Panc1 (cell line): ENCODE results near the gene C13orf46. TPM values are rescaled to one million over a fixed set of nuclear protein-coding genes. Genes with fewer than 3 reads are reported as not detected.

ENCODE experiments used
- ATAC-seq: fragments of 200-7000 bp; cut with Tn5 transposase; 2 replicates; pipeline ENCODE4 v1.9.1; 2020; ENCODE audit warnings: mild to moderate bottlenecking, moderate library complexity
- BruUV-seq: library from RNA; stranded (reverse); fragments of 400-500 nt; replicated peaks from 2 replicates; lab custom pipeline; 2021; lab: Mats Ljungman, UMichigan
- CTCF ChIA-PET: fragments of 300-600 bp; sonication (Branson Sonifier 250); formaldehyde crosslinking; loops from one replicate; lab custom pipeline; 2022; ENCODE audit warnings: antibody characterized with exemption; lab: Charles Lee
- POLR2A ChIA-PET: fragments of 300-600 bp; sonication (Branson Sonifier 250); formaldehyde crosslinking; loops from one replicate; lab custom pipeline; 2022; ENCODE audit warnings: antibody characterized with exemption; lab: Charles Lee
- DNase-seq: peaks from one replicate; pipeline ENCODE4 v3.0.0-alpha.2; 2010; ENCODE audit warnings: low read depth, low spot score
- H3K27ac ChIP-seq: 2 replicates; pipeline ENCODE4 v1.5.1; 2011; ENCODE audit warnings: mild to moderate bottlenecking, low read length, inconsistent platforms
- H3K27me3 ChIP-seq: fragments of 200-500 bp; sonication (Bioruptor generic); 2 replicates; pipeline ENCODE4 v1.6.0; 2014; ENCODE audit warnings: low read length, inconsistent platforms; ENCODE audit not compliant: control insufficient read depth, insufficient read depth
- H3K36me3 ChIP-seq: fragments of 200-500 bp; sonication (Bioruptor generic); 2 replicates; pipeline ENCODE4 v1.5.1; 2014; ENCODE audit warnings: inconsistent platforms, mild to moderate bottlenecking, low read length, moderate library complexity; ENCODE audit not compliant: control insufficient read depth, insufficient read depth
- H3K4me1 ChIP-seq: 2 replicates; pipeline ENCODE4 v1.5.1; 2011; ENCODE audit warnings: inconsistent platforms, mild to moderate bottlenecking, low read length, moderate library complexity; ENCODE audit not compliant: control insufficient read depth, insufficient read depth
- H3K4me3 ChIP-seq, 2 experiments: 2 replicates each; pipeline ENCODE4 v1.5.1; 2011 to 2012; ENCODE audit warnings: low read depth in 2 of 2, low read length in 2 of 2, mild to moderate bottlenecking in 2 of 2, inconsistent platforms in 1 of 2, moderate library complexity in 1 of 2
- H3K9me3 ChIP-seq: fragments of 200-500 bp; sonication (Bioruptor generic); 2 replicates; pipeline ENCODE4 v1.5.1; 2014; ENCODE audit warnings: low read depth, mild to moderate bottlenecking, inconsistent platforms, low read length, moderate library complexity; ENCODE audit not compliant: control insufficient read depth, insufficient read depth
- CTCF ChIP-seq: fragments of 450-650 bp; IDR thresholded peaks from 2 replicates; pipeline ENCODE4 v1.5.1; 2017; ENCODE audit warnings: mild to moderate bottlenecking
- POLR2AphosphoS5 ChIP-seq: IDR thresholded peaks from 2 replicates; pipeline ENCODE4 v1.6.1; 2012; ENCODE audit warnings: mild to moderate bottlenecking, low read depth, low read length, moderate library complexity
- REST ChIP-seq, 2 experiments: IDR thresholded peaks; 2 replicates each; pipeline ENCODE4 v1.6.1; 2011 to 2012; ENCODE audit warnings: low read depth in 2 of 2, control low read depth in 1 of 2, low read length in 1 of 2, mild to moderate bottlenecking in 1 of 2, moderate library complexity in 1 of 2; ENCODE audit not compliant: insufficient read depth in 1 of 2
- SIN3A ChIP-seq: IDR thresholded peaks from 2 replicates; pipeline ENCODE4 v1.6.1; 2012; ENCODE audit warnings: low read depth, mild to moderate bottlenecking, low read length, moderate library complexity, borderline replicate concordance; ENCODE audit not compliant: insufficient read depth
- TCF7L2 ChIP-seq: IDR thresholded peaks from 2 replicates; pipeline ENCODE4 v1.6.1; 2011; ENCODE audit warnings: mild to moderate bottlenecking, low read depth, low read length, inconsistent platforms
- in situ Hi-C: cut with HindIII; loops from 2 replicates; pipeline ENCODE4 v1.10.0; 2016; ENCODE audit warnings: low sequenced_read_pairs, low pct_unique_long_range_greater_than_20kb
- intact Hi-C: fragments of 100-400 bp; cut with micrococcal nuclease; formaldehyde crosslinking; loops from one replicate; pipeline ENCODE4 v1.10.0; 2022; ENCODE audit not compliant: unreplicated experiment
- total RNA-seq: library from RNA; stranded (reverse); gene quantifications from one replicate; pipeline ENCODE4 v1.2.1, GENCODE V29; 2021; ENCODE audit not compliant: unreplicated experiment

Gene C13orf46
- total RNA-seq, 1 experiment from 2014 or later = 2.6 TPM

- CTCF ChIA-PET = no interaction called here
- POLR2A ChIA-PET = no interaction called here
- BruUV-seq = no TSS peak
- intact Hi-C loops (no loop called here), in situ Hi-C loops (no loop called here)
- DNase-seq (no peak), ATAC-seq (no peak)
- no peaks in the 10 kb centered on the region for H3K27me3 ChIP-seq
- no peaks in the 10 kb centered on the region for H3K36me3 ChIP-seq
- H3K4me1 ChIP-seq = no peaks in the 10 kb centered on the region
- no peak overlapping the region for H3K4me3 ChIP-seq
- TF ChIP-seq SIN3A (no peak), CTCF (no peak)
- H3K27ac ChIP-seq = no peak overlapping the region
- no peaks in the 10 kb centered on the region for H3K9me3 ChIP-seq
These were observed 6.7 kb upstream of the C13orf46 start for GRCh38 chr13:113980489-113981064.

GRCh38 chr13:113979791-113980471 lies 6.1 kb upstream of the C13orf46 start:
- POLR2A ChIA-PET = no interaction called here
- no peak for TF ChIP-seq CTCF
- TF ChIP-seq TCF7L2 = no peak
- no peak for TF ChIP-seq POLR2AphosphoS5
- no peak for TF ChIP-seq SIN3A
- no peak for TF ChIP-seq REST (IDR thresholded peaks at IDR 0.05; ENCODE audit: insufficient read depth in 1 of 2, low read depth in 2 of 2, low read length in 1 of 2)
- CTCF ChIA-PET = no interaction called here
- intact Hi-C loops = no loop called here
- no peak overlapping the region for H3K4me3 ChIP-seq
- no peak overlapping the region for H3K27ac ChIP-seq
- H3K9me3 ChIP-seq = no peaks in the 10 kb centered on the region
- DNase-seq = no peak
- no TSS peak for BruUV-seq
- no peak for ATAC-seq
- H3K36me3 ChIP-seq = no peaks in the 10 kb centered on the region
- no peaks in the 10 kb centered on the region for H3K27me3 ChIP-seq
- no peaks in the 10 kb centered on the region for H3K4me1 ChIP-seq
- in situ Hi-C loops = no loop called here
